Heart left ventricle (tissue), 16 donors: Measurements from ENCODE around the gene GYG1. TPM values are rescaled to one million over a fixed set of nuclear protein-coding genes. Genes with fewer than 3 reads are reported as not detected.

Experiments
- ATAC-seq, 4 donors: fragments of 200-7000 bp; cut with Tn5 transposase; one replicate each; pipeline ENCODE4 v1.9.1; 2020 to 2022; ENCODE audit warnings: moderate library complexity in 4 of 4, mild to moderate bottlenecking in 3 of 4, moderate number of reproducible peaks in 1 of 4
- DNase-seq, 5 donors: peaks; one replicate each; pipeline ENCODE4 v3.0.0-alpha.2; 2020
- H3K27ac ChIP-seq, 12 donors: fragments of 200-600 bp; sonication (generic) in 4 of 12; one replicate each; pipeline versions ENCODE4 v1.5.0 to v1.8.0; 2016 to 2022; ENCODE audit warnings: mild to moderate bottlenecking in 2 of 12
- H3K27me3 ChIP-seq, 9 donors: fragments of 200-600 bp; sonication (generic) in 2 of 9; one replicate each; pipeline versions ENCODE4 v1.5.1 to v1.8.0; 2016 to 2022; ENCODE audit warnings: mild to moderate bottlenecking in 3 of 9
- H3K36me3 ChIP-seq, 9 donors: fragments of 200-600 bp; sonication (generic) in 2 of 9; one replicate each; pipeline versions ENCODE4 v1.5.0 to v1.8.0; 2018 to 2022; ENCODE audit warnings: mild to moderate bottlenecking in 2 of 9
- H3K4me1 ChIP-seq, 12 donors: fragments of 200-600 bp; sonication (generic) in 4 of 12; one replicate each; pipeline versions ENCODE4 v1.5.0 to v1.8.0; 2016 to 2022; ENCODE audit warnings: mild to moderate bottlenecking in 3 of 12
- H3K4me3 ChIP-seq, 12 donors: fragments of 200-600 bp; sonication (generic) in 4 of 12; one replicate each; pipeline versions ENCODE4 v1.5.0 to v1.8.0; 2017 to 2022; ENCODE audit warnings: mild to moderate bottlenecking in 9 of 12, moderate library complexity in 4 of 12
- H3K9me3 ChIP-seq, 12 donors: fragments of 200-600 bp; sonication (generic) in 4 of 12; one replicate each; pipeline versions ENCODE4 v1.5.0 to v1.8.0; 2016 to 2022; ENCODE audit warnings: mild to moderate bottlenecking in 1 of 12
- POLR2A ChIP-seq, 2 donors: fragments of 450-650 bp; IDR thresholded peaks; one replicate each; pipeline ENCODE4 v1.6.1; 2017; ENCODE audit warnings: antibody characterized with exemption in 2 of 2, mild to moderate bottlenecking in 2 of 2, moderate library complexity in 2 of 2
- WGBS, 4 donors: extraction: QIAGEN DNeasy Blood & Tissue Kit in 2 of 4; methylation state at CpG; one replicate each; pipeline versions ENCODE4 v1.1.5 to v1.1.7; 2013 to 2018; 5-methylcytosine and 5-hydroxymethylcytosine counted together
- intact Hi-C, 10 donors: fragments of 100-400 bp; cut with DNase I; formaldehyde crosslinking; loops; one replicate each; pipeline versions ENCODE4 v1.11.1 to v1.14.2; 2022
- polyA plus RNA-seq, 2 donors: library from polyadenylated mRNA; stranded (reverse); fragments of 200-250 nt; gene quantifications; one replicate each; pipeline ENCODE4 v1.2.3, GENCODE V29; 2013
- total RNA-seq, 9 donors: library from RNA; depleted of rRNA in 2 of 9; stranded (reverse); fragments of >200 nt in 2 of 9; fragmentation: NEBNext Ultra II Directional in 3 of 9; extraction: Animal tissue kit (Norgen Biotek cat#: 25700) in 3 of 9; gene quantifications; one replicate each; pipeline versions ENCODE4 v1.1.0 to v1.2.4, GENCODE V29; 2016 to 2023
- TF ChIP-seq, protein P1 (sequence below), 12 donors: fragments of 200-600 bp; sonication (generic) in 4 of 12; IDR thresholded peaks; one replicate each; pipeline versions ENCODE4 v1.5.0 to v1.8.0; 2018 to 2022; ENCODE audit warnings: antibody characterized with exemption in 12 of 12, mild to moderate bottlenecking in 5 of 12
- donor health status: ischemic (EF 13 %, LVEDD 7.1; RV severe dilation, severe dysfunction).
- donor health status: healthy with polysubstance abuse.
- donor health status: DM: no; HTN: yes; CAD: no.
- donor health status: DM: no; HTN: no; CAD: no.
- donor health status: ischemic (EF 25% LVEDD 6.9; RV normal size, moderate dysfunction).
- donor health status: ischemic (EF 25% LVEDD 5.7; RV mildly dilated, moderate dysfunction).
- donor health status: healthy.
- donor health status: DM: yes; HTN: yes; CAD: no.
- donor health status: ischemic (EF 35%, LVEDD 5.7; RV mildly dilated, moderate dysfunction).
- donor health status: nonischemic (EF 11% LVEDD 7.7; RV severe dilation, severe dysfunction).
- donor health status: DM: yes; HTN: yes; CAD: no.
- donor health status: PGD.
- donor health status: ischemic (EF 29% LVEDD 5.4; RV normal size, mild dysfunction).
- donor health status: nonischemic (EF 23%, LVEDD 6.1; RV moderate dilation, normal function).

Gene GYG1
- total and polyA plus RNA-seq, 11 donors, result 78.2 to 313 (median 144) TPM

DNA sequence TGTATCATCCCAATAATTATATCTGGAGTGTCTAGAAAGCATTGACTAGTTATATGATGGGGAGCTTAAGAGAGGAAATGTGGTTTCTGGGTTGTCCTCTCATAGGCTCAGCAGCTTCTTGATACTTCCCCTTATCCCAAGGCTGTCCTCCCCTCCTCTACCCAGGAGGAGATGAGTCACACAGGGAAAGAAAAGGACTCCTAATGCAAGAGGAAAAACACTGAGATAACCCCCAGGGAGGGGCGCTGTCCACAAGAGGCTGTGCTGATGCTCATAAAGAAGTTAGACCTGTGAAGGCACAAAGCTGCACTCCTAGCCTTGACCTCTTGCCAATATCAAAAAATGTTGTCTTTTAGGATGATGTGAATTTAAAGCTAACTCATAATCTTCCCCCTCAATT lies 28.8 kb upstream of the GYG1 start:
- DNase-seq (no peak), ATAC-seq (peak in 3 of 4 donors; percentile 39 to 65 (median 61))

DNA sequence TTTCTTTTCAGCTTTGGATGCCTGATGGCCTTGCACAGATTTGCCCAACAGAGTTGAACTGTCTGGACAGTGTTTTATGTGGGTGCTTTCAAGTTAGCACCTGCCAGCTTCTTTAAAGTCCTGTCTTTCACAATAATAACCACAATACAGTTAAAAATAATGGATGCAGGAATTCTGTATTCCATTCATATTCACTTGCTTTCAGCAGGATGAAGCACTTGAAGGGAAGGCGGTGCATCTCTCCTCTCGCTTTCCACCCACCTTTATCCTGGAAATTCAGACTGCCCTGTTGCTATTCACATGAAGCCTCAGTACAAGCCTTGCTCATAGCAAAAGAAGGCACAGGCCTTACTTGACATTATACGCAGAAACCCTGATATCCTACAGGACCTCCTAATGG lies 26.5 kb upstream of the GYG1 start:
- no peak for DNase-seq
- H3K27ac ChIP-seq, result peak overlapping the region in 1 of 12 donors; percentile 8
- no peaks in the 10 kb centered on the region for H3K27me3 ChIP-seq
- no peak overlapping the region for H3K4me3 ChIP-seq
- no peaks in the 10 kb centered on the region for H3K36me3 ChIP-seq
- TF ChIP-seq, protein P1, sequence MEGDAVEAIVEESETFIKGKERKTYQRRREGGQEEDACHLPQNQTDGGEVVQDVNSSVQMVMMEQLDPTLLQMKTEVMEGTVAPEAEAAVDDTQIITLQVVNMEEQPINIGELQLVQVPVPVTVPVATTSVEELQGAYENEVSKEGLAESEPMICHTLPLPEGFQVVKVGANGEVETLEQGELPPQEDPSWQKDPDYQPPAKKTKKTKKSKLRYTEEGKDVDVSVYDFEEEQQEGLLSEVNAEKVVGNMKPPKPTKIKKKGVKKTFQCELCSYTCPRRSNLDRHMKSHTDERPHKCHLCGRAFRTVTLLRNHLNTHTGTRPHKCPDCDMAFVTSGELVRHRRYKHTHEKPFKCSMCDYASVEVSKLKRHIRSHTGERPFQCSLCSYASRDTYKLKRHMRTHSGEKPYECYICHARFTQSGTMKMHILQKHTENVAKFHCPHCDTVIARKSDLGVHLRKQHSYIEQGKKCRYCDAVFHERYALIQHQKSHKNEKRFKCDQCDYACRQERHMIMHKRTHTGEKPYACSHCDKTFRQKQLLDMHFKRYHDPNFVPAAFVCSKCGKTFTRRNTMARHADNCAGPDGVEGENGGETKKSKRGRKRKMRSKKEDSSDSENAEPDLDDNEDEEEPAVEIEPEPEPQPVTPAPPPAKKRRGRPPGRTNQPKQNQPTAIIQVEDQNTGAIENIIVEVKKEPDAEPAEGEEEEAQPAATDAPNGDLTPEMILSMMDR (IDR thresholded peaks at IDR 0.05), result no peak
- TF ChIP-seq POLR2A (IDR thresholded peaks at IDR 0.05), result no peak
- intact Hi-C loops, result no loop called here
- WGBS, 4 donors, result 95 to 98% (median 96%) methylated on average over 3 of the region's 3 CpGs
- no peaks in the 10 kb centered on the region for H3K9me3 ChIP-seq
- H3K4me1 ChIP-seq, result no peaks in the 10 kb centered on the region
- ATAC-seq, result no peak

More for the DNA sequence above, 28.8 kb upstream of the GYG1 start:
- WGBS, 4 donors, result 50 to 56% (median 52%) methylated on average over 1 of the region's 1 CpG
- intact Hi-C loops, result no loop called here
- Histone ChIP-seq H3K36me3 (no peaks in the 10 kb centered on the region), H3K27me3 (no peaks in the 10 kb centered on the region), H3K9me3 (no peaks in the 10 kb centered on the region), H3K27ac (no peak overlapping the region), H3K4me3 (no peak overlapping the region), H3K4me1 (no peaks in the 10 kb centered on the region)
- no peak for TF ChIP-seq POLR2A (IDR thresholded peaks at IDR 0.05)
- TF ChIP-seq, protein P1 (IDR thresholded peaks at IDR 0.05), result peak in 1 of 12 donors; percentile 3

DNA sequence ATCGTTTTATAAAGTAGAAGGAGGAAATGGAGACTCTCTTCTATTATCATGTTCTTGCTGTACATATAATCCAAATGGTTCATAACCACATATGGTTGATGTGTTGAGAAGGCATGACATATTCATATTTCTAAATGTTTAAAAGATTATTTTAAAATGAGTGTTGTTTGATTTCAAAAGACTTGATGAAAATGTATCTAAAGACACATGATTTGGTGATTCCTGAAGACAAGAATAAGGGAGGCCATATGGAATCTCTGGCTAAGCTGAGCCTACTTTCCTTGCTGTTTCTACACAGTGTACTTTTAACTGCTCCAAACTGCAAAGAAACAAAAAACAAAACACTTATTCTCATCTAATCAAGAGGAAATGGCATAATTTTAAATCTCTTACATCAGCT lies 23.0 kb upstream of the GYG1 start:
- Histone ChIP-seq H3K27me3 (no peaks in the 10 kb centered on the region), H3K9me3 (no peaks in the 10 kb centered on the region), H3K36me3 (no peaks in the 10 kb centered on the region), H3K27ac (no peak overlapping the region), H3K4me1 (peaks cover 0 to 7% (median 0%) of the 10 kb centered on the region in 12 donors), H3K4me3 (no peak overlapping the region)
- TF ChIP-seq, protein P1 (IDR thresholded peaks at IDR 0.05), result no peak
- TF ChIP-seq POLR2A (IDR thresholded peaks at IDR 0.05), result no peak
- ATAC-seq, result no peak
- WGBS, 4 donors, result 59 to 71% (median 69%) methylated on average over 1 of the region's 1 CpG
- intact Hi-C loops, result no loop called here
- DNase-seq, result no peak

DNA sequence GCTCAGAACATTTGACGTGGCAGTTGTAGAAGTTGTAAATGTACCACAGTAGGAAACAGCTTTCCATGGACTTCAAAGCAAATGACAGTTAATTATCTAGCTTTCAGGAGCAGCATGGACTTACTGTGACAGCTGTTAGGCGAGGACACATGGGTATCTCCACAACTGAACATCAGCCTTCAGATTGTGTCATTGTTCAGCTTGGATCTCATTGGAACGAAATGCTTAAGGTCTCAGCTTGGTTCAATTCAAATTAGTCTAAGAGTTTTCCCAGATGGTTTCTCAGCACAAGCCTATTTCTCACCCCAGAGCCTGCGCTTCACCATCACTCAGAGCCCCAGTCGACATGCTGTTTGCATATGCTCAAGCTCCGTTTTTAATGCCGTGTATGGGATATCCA lies 21.1 kb upstream of the GYG1 start:
- TF ChIP-seq, protein P1 (IDR thresholded peaks at IDR 0.05), result no peak
- no peak for TF ChIP-seq POLR2A (IDR thresholded peaks at IDR 0.05)
- 90 to 93% (median 93%) methylated on average over 7 of the region's 7 CpGs for WGBS, 4 donors
- H3K27me3 ChIP-seq, result no peaks in the 10 kb centered on the region
- no peaks in the 10 kb centered on the region for H3K9me3 ChIP-seq
- ATAC-seq (no peak), DNase-seq (no peak)
- peaks cover 0 to 22% (median 5%) of the 10 kb centered on the region in 12 donors for H3K4me1 ChIP-seq
- H3K4me3 ChIP-seq, result no peak overlapping the region
- intact Hi-C loops, result loop anchor here in 1 of 10 donors (10.0 kb wide), 1 partner anchor 65 kb away; no protein-coding TSS in a partner anchor
- H3K36me3 ChIP-seq, result no peaks in the 10 kb centered on the region
- no peak overlapping the region for H3K27ac ChIP-seq
